ENCODE data around the gene TBC1D22A.

The TBC1D22A gene

DNA sequence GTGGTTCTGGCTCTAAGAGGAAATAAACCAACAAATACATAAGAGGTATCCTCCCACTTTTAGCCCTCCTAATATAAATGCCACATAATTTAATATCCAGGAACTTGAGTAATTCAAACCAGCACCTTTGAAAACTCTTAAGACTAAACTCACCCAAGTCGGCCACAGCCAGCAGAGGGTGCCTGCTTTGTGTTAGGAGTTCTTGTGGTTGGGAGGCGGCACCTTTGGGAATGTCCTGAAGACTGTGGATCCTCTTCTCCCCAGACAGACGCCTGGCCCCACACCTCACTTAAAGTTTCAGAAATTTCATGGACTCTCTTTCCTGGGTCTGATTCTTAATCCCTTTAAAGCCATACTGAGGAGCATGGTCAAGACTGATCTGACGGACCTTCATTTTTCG, 169.0 kb downstream of the TBC1D22A start:
- DNase-seq (ENCODE audit: low read depth in 2 of 2, low spot score in 1 of 2): no peak

- no peak for DNase-seq (ENCODE audit: low read depth in 2 of 2, low spot score in 1 of 2)
Measured at GRCh38 chr22:46931881-46932280, 169.4 kb downstream of the TBC1D22A start.

GRCh38 chr22:46933040-46933930, 170.8 kb downstream of the TBC1D22A start:
- DNase-seq (ENCODE audit: low read depth in 2 of 2, low spot score in 1 of 2): no peak

DNA sequence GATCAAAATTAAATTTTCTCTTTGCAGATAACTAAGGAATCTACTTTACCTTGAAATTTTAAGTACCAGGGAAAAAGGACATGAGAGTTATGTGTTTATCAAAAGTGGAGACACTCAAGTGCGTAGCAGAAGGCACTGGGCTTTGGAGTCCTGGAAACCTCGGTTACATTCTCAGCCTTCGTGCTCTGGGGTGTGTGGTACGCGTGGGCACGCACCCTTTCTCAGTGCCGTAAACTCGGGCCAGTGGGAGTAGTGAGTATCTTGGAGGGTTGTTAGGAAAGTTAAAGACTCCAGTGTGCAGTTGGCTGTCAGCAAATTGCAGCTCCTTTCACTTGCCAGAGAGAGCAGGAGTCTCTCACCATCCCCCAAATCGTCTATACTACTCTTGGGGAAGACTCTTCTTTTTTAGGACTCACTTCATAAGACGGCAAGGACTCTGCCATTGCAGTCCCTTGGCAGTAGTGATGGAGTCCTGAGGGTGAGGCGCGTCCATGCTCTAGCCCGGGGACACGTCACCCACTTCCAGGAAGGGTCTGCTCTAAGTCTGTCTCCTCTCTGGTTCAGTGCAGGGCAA, 171.8 kb downstream of the TBC1D22A start:
- DNase-seq (ENCODE audit: low read depth in 2 of 2, low spot score in 1 of 2): no peak

DNA sequence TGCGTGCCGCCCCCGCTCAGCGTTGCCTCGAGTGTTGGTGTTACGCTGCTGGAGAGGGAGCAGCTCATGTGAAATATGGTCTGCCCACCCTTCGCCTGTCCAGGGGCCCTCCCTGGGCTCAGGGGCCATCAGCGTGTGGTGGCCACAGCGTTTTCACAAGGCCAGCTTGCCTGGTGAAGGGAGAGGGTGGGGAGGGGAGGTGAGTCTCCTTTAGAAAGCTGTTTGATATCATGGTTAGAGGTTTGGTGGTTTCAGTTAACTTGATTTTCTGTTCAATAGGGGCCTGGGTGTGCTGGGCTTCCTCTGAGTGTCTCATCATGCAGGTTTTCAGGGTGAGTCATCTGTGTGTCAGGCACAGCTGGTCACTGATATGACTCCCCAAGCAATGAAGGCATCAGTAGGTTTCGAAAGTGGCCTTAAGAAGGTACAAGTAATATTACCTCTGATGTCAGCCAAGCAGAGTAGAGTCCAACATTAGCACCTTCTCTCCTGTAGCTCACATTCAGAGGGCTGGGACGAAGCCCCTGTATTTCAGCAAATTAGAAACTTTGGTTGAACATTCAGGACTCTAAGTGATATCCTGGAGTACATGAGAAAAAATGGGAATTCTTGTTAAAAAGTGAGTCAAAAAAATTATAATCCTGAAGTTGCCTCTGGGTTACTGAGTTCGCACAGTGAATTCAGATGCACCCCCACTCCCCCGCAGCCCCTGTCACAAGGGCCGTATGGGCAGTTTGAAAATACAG, 172.5 kb downstream of the TBC1D22A start:
- no peak for DNase-seq (ENCODE audit: low read depth in 2 of 2, low spot score in 1 of 2)

DNA sequence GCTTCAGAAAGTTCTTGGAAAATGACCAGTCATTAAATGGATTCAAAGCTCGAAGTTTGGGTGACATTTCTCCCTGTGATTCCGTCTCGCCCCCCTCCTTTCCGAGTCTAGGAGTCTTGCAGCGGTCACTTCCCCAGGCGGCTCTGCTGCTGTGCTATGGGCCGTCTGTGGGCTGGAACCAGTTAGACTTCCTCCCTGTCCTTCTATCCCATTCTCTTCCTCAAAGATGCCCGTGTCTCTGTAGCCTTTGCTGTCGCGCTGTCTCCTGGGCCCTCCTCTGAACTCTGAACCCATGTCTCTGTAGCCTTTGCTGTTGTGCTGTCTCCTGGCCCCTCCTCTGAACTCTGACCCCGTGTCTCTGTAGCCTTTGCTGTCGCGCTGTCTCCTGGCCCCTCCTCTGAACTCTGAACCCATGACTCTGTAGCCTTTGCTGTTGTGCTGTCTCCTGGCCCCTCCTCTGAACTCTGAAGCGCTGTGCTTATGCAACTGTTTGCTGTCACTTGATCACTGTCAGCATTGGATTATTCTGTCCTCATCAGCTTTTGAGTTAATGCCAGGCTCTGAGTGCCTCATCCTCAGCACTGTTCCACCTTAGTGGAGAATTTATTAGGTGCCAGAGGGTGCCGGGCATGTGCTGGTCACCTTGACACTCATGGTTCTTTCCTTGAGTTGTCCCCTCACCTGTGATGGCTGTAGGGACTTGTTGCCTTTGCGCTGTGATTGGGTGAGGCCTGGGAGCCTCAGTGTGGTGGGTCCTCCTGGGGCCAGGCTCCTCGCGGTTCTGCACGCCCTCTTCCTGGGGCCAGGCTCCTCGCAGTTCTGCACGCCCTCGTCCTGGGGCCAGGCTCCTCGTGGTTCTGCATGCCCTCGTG, 173.3 kb downstream of the TBC1D22A start:
- no peak for DNase-seq (ENCODE audit: low read depth in 2 of 2, low spot score in 1 of 2)

DNA sequence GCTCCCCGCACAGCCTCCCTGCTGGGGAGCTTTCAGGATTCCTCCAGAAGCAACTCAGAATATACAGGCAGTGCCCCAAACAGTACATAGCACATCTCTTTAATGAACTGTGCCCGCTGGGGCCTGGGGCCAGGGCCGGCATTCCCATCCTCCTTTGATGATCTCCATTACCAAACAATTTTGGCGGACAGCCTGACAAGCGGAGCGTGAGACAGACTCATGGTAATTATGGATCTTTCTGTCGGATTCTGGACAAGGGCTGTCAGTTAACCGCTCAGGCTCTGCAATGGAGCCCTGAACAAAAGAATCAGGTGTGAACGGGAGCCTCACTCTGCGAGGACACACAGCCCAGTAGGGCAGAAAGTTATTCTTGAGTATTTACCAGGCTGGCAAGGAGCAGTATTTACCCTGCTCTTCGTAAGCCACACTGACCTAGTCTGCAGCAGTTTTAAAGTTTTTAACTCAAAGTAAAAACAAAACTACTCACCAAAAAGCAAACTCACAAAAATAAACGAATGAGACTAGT, 174.0 kb downstream of the TBC1D22A start:
- no peak for DNase-seq (ENCODE audit: low read depth in 2 of 2, low spot score in 1 of 2)

DNA sequence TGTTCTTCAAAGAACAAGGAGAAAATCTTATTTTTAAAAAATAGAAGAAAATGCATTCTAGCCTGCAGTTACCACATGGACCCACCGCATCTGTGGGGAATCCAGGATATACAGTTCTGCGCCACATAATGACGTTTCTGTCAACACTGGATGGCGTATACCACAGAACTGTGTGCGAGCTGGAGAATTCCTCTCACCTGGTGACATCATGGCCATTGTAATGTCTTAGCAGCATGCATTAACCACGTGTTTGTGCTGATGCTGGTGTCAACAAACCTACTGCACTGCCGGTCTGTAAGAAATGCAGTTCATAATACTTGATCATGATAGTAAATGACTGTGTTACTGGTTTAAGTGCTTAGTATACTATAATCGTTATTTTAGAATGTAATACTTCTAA, 174.7 kb downstream of the TBC1D22A start:
- DNase-seq (ENCODE audit: low read depth in 2 of 2, low spot score in 1 of 2): no peak

- DNase-seq (ENCODE audit: low read depth in 2 of 2, low spot score in 1 of 2): no peak
Measured at GRCh38 chr22:46937939-46938338, 175.5 kb downstream of the TBC1D22A start.

DNA sequence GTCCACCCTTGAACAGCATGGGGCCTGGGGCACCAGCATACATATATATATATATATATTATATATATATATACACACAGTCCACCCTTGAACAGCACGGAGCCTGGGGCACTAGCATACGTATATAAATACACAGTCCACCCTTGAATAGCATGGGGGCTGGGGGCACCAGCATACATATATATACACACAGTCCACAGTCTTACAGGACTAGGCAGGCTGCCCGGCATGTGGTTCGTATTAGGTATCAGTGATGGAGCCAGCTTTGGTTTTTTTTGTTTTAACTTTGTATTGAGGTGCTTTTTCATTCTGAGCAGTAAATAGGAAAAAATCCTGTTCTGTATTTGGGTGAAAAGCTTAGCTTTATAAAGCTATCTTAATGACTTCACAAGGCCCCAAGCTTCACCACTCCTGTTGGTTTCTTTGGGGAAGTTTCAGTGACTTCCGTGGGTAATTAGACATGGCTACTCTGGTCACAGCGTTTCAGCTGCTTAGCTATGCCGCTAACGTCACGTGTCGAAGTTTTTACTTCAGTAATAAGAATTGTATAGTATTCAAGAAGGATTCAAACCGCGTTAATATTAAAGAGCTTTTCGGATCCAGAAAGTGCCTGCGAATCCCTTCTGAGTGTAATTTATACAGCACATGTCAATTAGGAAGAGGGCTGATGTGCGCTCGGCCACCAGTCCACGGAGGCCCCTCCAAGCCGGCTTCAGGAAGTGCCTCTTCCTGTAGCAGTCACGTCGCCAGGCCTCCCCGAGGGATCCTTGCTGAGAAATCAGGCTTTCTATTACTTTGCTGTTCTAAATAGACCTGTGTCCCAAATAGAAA, 179.7 kb downstream of the TBC1D22A start:
- DNase-seq (ENCODE audit: low read depth in 2 of 2, low spot score in 1 of 2): no peak

DNA sequence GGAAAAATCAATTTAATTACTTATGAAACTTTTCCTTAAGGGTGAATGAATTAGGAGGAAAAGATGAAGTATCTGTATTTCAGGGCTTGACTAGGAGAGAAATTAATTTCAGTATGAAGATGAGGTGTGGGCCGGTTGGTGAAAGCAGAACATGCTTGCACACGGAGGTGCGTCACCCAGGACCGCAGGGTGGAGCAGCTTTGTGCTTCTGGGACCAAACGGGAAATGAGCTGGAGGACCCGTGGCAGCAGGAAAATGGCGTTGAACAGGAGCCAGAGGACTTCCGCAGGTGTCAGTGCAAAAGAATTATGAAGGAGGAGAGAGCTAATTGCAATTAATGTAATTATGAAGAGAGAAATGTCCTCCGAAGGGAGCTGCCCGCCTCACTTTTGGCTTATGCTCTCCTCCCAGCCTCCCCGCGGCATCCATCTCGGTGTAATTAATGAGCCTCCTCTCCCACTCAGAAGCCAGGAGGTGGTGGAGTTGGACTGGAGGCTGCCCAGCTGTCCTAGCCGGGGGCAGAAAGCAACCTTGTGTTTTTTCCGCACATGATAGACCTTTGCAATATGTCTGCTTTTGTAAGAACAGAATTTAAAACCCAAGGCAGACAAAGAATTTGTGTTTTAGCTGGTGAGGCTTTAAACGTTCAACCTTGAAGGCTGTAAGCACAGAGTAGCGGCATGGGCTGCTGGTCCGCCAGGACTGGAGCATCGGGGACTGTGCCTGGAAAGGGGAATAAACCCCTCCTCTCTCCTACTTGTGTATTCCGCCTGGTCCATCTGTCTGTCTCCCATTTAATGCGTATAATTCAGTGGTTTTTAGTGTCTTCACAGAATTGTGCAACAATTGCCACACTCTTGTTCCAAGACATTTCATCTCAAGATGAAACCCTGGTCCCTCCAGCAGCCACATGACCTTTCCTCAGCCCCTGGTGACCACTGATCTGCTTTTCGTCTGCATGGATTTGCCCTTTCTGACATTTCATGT, 180.6 kb downstream of the TBC1D22A start:
- DNase-seq (ENCODE audit: low read depth in 2 of 2, low spot score in 1 of 2): no peak

DNA sequence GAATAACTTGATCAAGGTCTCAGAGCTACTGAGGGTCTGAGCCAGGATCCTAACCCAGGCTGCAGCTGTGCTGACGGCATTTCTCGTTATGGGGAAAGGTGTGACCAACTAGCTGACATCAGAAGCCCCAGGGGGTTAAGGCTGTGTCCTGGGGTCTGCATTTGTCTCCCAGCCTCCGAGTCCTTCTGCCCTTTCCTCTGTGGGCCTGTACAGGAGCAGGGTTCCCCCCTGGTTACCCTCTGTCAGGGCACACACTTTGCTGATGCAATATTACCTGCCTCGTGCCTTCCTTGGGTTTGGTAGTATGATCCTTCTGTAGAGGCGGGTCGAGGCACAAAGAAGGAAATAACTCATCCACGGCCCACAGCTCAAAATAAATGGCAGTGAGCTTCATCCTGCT, 183.0 kb downstream of the TBC1D22A start:
- no peak for DNase-seq (ENCODE audit: low read depth in 2 of 2, low spot score in 1 of 2)

- no peak for DNase-seq (ENCODE audit: low read depth in 2 of 2, low spot score in 1 of 2)
Measured at GRCh38 chr22:46946383-46946962, 184.0 kb downstream of the TBC1D22A start.

GRCh38 chr22:46947516-46948257, 185.2 kb downstream of the TBC1D22A start:
- no peak for DNase-seq (ENCODE audit: low read depth in 2 of 2, low spot score in 1 of 2)

- DNase-seq (ENCODE audit: low read depth in 2 of 2, low spot score in 1 of 2): no peak
Measured at GRCh38 chr22:46948411-46949144, 186.1 kb downstream of the TBC1D22A start.

- DNase-seq (ENCODE audit: low read depth in 2 of 2, low spot score in 1 of 2): no peak
Measured at GRCh38 chr22:46951350-46951749, 188.9 kb downstream of the TBC1D22A start.

DNA sequence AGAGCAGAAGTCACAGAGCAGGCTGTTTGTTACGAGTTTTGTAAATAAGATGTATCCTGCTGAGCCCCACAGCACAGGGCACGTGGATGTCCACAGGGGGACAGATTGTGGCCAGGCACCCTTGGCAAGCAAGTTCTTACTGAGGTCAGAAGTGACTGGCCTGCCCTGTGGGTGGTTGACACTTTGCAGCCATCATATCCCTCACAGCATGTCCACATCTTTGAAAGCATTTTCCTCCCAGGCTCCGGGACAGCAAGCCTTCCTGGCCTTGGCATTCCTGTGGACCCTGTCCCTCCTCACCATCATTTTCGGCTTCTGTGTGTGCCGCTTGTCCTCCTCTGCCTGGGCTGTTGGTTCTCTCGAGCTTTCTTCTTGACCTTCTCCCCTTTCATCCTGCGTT, 189.5 kb downstream of the TBC1D22A start:
- DNase-seq (ENCODE audit: low read depth in 2 of 2, low spot score in 1 of 2): no peak

All from stimulated activated CD8-positive, alpha-beta memory T cell treated with anti-CD3 and anti-CD28 coated beads, Interleukin-4, amount 100 ng/mL, for 1 hour (primary cell).